Adipocyte (in vitro differentiated cells): ENCODE data around the gene LGALS9B.
"Not testable (repeated sequence)": the region's sequence is repeated elsewhere in the genome, so short reads cannot be mapped to it uniquely, and the experiment has no call there.

Experiments
- DNase-seq: peaks from one replicate; pipeline ENCODE4 v3.0.0-alpha.2; 2015; ENCODE audit warnings: low read depth
- H3K27me3 ChIP-seq: replicated peaks from 2 replicates; pipeline ENCODE4 v1.7.0; 2013; ENCODE audit warnings: mild to moderate bottlenecking, low read length, moderate library complexity; ENCODE audit not compliant: control insufficient read depth, insufficient read depth
- H3K36me3 ChIP-seq: 2 replicates; pipeline ENCODE4 v1.7.0; 2013; ENCODE audit warnings: low read length, mild to moderate bottlenecking, moderate library complexity; ENCODE audit not compliant: control insufficient read depth, insufficient read depth, severe bottlenecking
- H3K4me1 ChIP-seq: 2 replicates; pipeline ENCODE4 v1.7.0; 2013; ENCODE audit warnings: mild to moderate bottlenecking, low read length, moderate library complexity; ENCODE audit not compliant: control insufficient read depth, insufficient read depth
- H3K4me3 ChIP-seq: 2 replicates; pipeline ENCODE4 v1.7.0; 2013; ENCODE audit warnings: mild to moderate bottlenecking, low read length, moderate library complexity
- H3K9ac ChIP-seq: 2 replicates; pipeline ENCODE4 v1.7.0; 2013; ENCODE audit warnings: mild to moderate bottlenecking, low read length, moderate library complexity
- H3K9me3 ChIP-seq: 2 replicates; pipeline ENCODE4 v1.7.0; 2013; ENCODE audit warnings: mild to moderate bottlenecking, low read length, moderate library complexity; ENCODE audit not compliant: control insufficient read depth

LGALS9B gene

GRCh38 chr17:20494147-20494546, 26.8 kb upstream of the LGALS9B start:
- H3K9me3 ChIP-seq, H3K4me1 ChIP-seq, H3K27me3 ChIP-seq, H3K36me3 ChIP-seq, DNase-seq, H3K9ac ChIP-seq, H3K4me3 ChIP-seq: not testable (repeated sequence)

GRCh38 chr17:20492971-20493370, 25.6 kb upstream of the LGALS9B start:
- DNase-seq, H3K36me3 ChIP-seq, H3K4me3 ChIP-seq, H3K27me3 ChIP-seq, H3K9ac ChIP-seq, H3K9me3 ChIP-seq, H3K4me1 ChIP-seq: not testable (repeated sequence)

GRCh38 chr17:20492099-20492498, 24.8 kb upstream of the LGALS9B start:
- H3K9ac ChIP-seq, H3K4me1 ChIP-seq, H3K36me3 ChIP-seq, H3K9me3 ChIP-seq, H3K4me3 ChIP-seq, H3K27me3 ChIP-seq, DNase-seq: not testable (repeated sequence)

GRCh38 chr17:20484930-20485329, 17.6 kb upstream of the LGALS9B start:
- H3K27me3 ChIP-seq, H3K9me3 ChIP-seq, H3K9ac ChIP-seq, H3K4me3 ChIP-seq, H3K4me1 ChIP-seq, H3K36me3 ChIP-seq: not testable (repeated sequence)
- peak; percentile 65 for DNase-seq

- H3K9me3 ChIP-seq, H3K27me3 ChIP-seq, H3K36me3 ChIP-seq, H3K9ac ChIP-seq, H3K4me3 ChIP-seq, H3K4me1 ChIP-seq: not testable (repeated sequence)
- peak; percentile 0 for DNase-seq
Observed at GRCh38 chr17:20479889-20480591, 12.7 kb upstream of the LGALS9B start.

GRCh38 chr17:20477398-20478071, 10.2 kb upstream of the LGALS9B start:
- not testable (repeated sequence) for H3K4me3 ChIP-seq, H3K9ac ChIP-seq, H3K36me3 ChIP-seq, H3K27me3 ChIP-seq, H3K9me3 ChIP-seq, DNase-seq, H3K4me1 ChIP-seq

GRCh38 chr17:20475137-20475831, 7.9 kb upstream of the LGALS9B start:
- DNase-seq, H3K27me3 ChIP-seq, H3K4me1 ChIP-seq, H3K9ac ChIP-seq, H3K9me3 ChIP-seq, H3K4me3 ChIP-seq, H3K36me3 ChIP-seq: not testable (repeated sequence)

GRCh38 chr17:20474081-20474480, 6.7 kb upstream of the LGALS9B start:
- not testable (repeated sequence) for H3K4me1 ChIP-seq, H3K36me3 ChIP-seq, DNase-seq, H3K27me3 ChIP-seq, H3K4me3 ChIP-seq, H3K9me3 ChIP-seq, H3K9ac ChIP-seq

- not testable (repeated sequence) for H3K27me3 ChIP-seq, H3K9me3 ChIP-seq, H3K4me1 ChIP-seq, H3K36me3 ChIP-seq, H3K9ac ChIP-seq, H3K4me3 ChIP-seq, DNase-seq
Observed at GRCh38 chr17:20469946-20470345, 2.6 kb upstream of the LGALS9B start.

- not testable (repeated sequence) for H3K27me3 ChIP-seq, H3K9ac ChIP-seq, H3K9me3 ChIP-seq, H3K4me1 ChIP-seq, H3K4me3 ChIP-seq, H3K36me3 ChIP-seq, DNase-seq
Observed at GRCh38 chr17:20469107-20469506, 1.8 kb upstream of the LGALS9B start.

GRCh38 chr17:20466999-20467398, 340 bp downstream of the LGALS9B start:
- H3K4me1 ChIP-seq, H3K9me3 ChIP-seq, DNase-seq, H3K36me3 ChIP-seq, H3K9ac ChIP-seq, H3K4me3 ChIP-seq, H3K27me3 ChIP-seq: not testable (repeated sequence)
